ENCODE data around the gene RBBP8NL. TPM values are rescaled to one million over a fixed set of nuclear protein-coding genes. Genes with fewer than 3 reads are reported as not detected.

Gene RBBP8NL
- total and polyA plus RNA-seq, 2 experiments from 2014 or later, result 0.10 to 1.1 TPM

DNA sequence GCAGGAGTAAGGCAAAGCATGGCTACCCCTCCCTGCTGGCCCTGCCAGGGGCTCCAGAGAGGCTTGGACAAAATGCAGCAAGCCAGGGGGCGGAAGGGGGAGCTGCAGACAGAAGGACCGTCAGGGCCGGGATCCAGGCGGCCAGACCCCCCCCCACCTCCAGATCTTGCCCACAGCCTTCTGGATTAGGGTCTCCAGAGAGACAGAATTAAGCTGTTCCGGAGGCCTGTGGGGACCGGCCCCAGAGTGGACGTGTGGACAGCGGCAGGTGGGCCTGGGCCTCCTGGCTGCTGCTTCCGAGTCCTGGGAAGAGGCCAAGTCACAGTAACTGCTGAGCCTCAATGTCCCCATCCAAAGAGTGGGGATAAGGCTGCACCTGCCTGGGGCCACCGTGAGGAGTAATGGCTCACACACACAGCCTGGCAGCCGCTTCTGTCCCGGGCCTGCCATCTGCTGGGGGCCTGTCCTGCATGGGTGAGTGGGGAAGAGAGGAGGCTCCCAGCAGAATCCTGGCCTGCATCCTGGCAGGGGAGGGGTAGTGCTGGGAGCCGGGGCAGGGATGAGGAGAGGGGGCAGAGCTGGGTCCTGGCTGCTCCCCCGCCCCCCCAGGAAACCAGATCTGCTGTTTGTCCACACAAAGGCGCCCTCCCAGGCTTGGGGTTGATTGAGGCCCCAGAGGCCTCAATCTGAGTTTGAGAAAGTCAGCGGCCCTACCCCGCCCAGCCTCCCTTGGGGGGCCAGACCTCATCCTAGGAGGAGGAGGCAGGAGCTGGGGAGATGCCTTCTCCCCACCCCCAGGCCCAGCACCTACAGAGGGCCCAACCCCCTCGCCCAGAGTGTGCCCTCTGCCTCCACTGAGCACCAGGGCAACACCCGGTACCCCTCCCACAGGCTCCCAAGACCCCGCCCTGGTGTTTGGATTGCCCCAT is 64.1 kb downstream of the RBBP8NL start:
- peaks cover 18% of the 10 kb centered on the region for H3K27me3 Mint-ChIP-seq (ENCODE audit: insufficient read depth, low read depth, poor library complexity)
- Histone ChIP-seq H3K27me3 (ENCODE audit: insufficient read depth) (no peaks in the 10 kb centered on the region), H3K27ac (ENCODE audit: low read depth) (peak overlapping the region; percentile 99), H3F3A (replicated peaks; ENCODE audit: low read depth) (peaks cover 30% of the 10 kb centered on the region), H3K4me1 (ENCODE audit: insufficient read depth) (peaks cover 51% of the 10 kb centered on the region), H4K20me1 (replicated peaks; ENCODE audit: insufficient read depth) (peaks cover 6% of the 10 kb centered on the region), H3K9me2 (ENCODE audit: insufficient read depth) (no peaks in the 10 kb centered on the region), H3K4me2 (peak overlapping the region; percentile 97), H2AFZ (no peak overlapping the region), H3K36me3 (ENCODE audit: insufficient read depth) (no peaks in the 10 kb centered on the region), H3K4me3 (peak overlapping the region; percentile 28; the same call in 1 of the 2 replicates), H3K79me2 (replicated peaks; ENCODE audit: insufficient read depth) (peaks cover 75% of the 10 kb centered on the region)
- DNase-seq (ENCODE audit: low spot score) (peak; percentile 63), ATAC-seq (no peak)
- H3K27ac Mint-ChIP-seq, result peak overlapping the region; percentile 94
- H3K4me3 Mint-ChIP-seq, result no peak overlapping the region; the same call in 1 of the 3 replicates
- H3K36me3 Mint-ChIP-seq (ENCODE audit: low read depth), result peaks cover 3% of the 10 kb centered on the region; the same call in 1 of the 3 replicates
- TF ChIP-seq, protein P1, sequence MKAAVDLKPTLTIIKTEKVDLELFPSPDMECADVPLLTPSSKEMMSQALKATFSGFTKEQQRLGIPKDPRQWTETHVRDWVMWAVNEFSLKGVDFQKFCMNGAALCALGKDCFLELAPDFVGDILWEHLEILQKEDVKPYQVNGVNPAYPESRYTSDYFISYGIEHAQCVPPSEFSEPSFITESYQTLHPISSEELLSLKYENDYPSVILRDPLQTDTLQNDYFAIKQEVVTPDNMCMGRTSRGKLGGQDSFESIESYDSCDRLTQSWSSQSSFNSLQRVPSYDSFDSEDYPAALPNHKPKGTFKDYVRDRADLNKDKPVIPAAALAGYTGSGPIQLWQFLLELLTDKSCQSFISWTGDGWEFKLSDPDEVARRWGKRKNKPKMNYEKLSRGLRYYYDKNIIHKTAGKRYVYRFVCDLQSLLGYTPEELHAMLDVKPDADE (IDR thresholded peaks at IDR 0.05), result no peak
- TF ChIP-seq, protein P2, sequence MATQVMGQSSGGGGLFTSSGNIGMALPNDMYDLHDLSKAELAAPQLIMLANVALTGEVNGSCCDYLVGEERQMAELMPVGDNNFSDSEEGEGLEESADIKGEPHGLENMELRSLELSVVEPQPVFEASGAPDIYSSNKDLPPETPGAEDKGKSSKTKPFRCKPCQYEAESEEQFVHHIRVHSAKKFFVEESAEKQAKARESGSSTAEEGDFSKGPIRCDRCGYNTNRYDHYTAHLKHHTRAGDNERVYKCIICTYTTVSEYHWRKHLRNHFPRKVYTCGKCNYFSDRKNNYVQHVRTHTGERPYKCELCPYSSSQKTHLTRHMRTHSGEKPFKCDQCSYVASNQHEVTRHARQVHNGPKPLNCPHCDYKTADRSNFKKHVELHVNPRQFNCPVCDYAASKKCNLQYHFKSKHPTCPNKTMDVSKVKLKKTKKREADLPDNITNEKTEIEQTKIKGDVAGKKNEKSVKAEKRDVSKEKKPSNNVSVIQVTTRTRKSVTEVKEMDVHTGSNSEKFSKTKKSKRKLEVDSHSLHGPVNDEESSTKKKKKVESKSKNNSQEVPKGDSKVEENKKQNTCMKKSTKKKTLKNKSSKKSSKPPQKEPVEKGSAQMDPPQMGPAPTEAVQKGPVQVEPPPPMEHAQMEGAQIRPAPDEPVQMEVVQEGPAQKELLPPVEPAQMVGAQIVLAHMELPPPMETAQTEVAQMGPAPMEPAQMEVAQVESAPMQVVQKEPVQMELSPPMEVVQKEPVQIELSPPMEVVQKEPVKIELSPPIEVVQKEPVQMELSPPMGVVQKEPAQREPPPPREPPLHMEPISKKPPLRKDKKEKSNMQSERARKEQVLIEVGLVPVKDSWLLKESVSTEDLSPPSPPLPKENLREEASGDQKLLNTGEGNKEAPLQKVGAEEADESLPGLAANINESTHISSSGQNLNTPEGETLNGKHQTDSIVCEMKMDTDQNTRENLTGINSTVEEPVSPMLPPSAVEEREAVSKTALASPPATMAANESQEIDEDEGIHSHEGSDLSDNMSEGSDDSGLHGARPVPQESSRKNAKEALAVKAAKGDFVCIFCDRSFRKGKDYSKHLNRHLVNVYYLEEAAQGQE (IDR thresholded peaks at IDR 0.05; ENCODE audit: unreplicated experiment), result no peak
- TF ChIP-seq ZNF114 (CRISPR knock-in tag; IDR thresholded peaks at IDR 0.05) (no peak), POLR2AphosphoS5 (IDR thresholded peaks at IDR 0.05; ENCODE audit: low read depth) (no peak), ZNF331 (CRISPR knock-in tag; IDR thresholded peaks at IDR 0.05; ENCODE audit: low read depth) (no peak), JUNB (IDR thresholded peaks at IDR 0.05; ENCODE audit: unreplicated experiment) (no peak), STAT1 (IDR thresholded peaks at IDR 0.05; ENCODE audit: unreplicated experiment) (no peak), NANOG (IDR thresholded peaks at IDR 0.05; ENCODE audit: borderline replicate concordance) (no peak), EZH2phosphoT487 (IDR thresholded peaks at IDR 0.05; ENCODE audit: unreplicated experiment) (no peak), CREB1 (CRISPR knock-in tag; IDR thresholded peaks at IDR 0.05; ENCODE audit: low read depth) (no peak), EZH2 (IDR thresholded peaks at IDR 0.05; ENCODE audit: low read depth, unreplicated experiment) (no peak)
- TF ChIP-seq, protein P3, sequence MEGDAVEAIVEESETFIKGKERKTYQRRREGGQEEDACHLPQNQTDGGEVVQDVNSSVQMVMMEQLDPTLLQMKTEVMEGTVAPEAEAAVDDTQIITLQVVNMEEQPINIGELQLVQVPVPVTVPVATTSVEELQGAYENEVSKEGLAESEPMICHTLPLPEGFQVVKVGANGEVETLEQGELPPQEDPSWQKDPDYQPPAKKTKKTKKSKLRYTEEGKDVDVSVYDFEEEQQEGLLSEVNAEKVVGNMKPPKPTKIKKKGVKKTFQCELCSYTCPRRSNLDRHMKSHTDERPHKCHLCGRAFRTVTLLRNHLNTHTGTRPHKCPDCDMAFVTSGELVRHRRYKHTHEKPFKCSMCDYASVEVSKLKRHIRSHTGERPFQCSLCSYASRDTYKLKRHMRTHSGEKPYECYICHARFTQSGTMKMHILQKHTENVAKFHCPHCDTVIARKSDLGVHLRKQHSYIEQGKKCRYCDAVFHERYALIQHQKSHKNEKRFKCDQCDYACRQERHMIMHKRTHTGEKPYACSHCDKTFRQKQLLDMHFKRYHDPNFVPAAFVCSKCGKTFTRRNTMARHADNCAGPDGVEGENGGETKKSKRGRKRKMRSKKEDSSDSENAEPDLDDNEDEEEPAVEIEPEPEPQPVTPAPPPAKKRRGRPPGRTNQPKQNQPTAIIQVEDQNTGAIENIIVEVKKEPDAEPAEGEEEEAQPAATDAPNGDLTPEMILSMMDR (conservative IDR thresholded peaks at IDR 0.05; ENCODE audit: low read depth in 2 of 2), result no peak
- peaks cover 47% of the 10 kb centered on the region for H3K4me1 Mint-ChIP-seq
- no peaks in the 10 kb centered on the region for H3K9me3 Mint-ChIP-seq

Measured in GM23338 (cell line).